HT1080 (cell line): Measurements from ENCODE around the gene EML5. TPM values are rescaled to one million over a fixed set of nuclear protein-coding genes. Genes with fewer than 3 reads are reported as not detected.
A peak's percentile ranks its signal among the peaks of the same experiment; 100 is the strongest.
"Not testable (repeated sequence)": the region's sequence is repeated elsewhere in the genome, so short reads cannot be mapped to it uniquely, and the experiment has no call there.

Source experiments
- DNase-seq: peaks from one replicate; pipeline ENCODE4 v3.0.0-alpha.2; 2015; ENCODE audit warnings: low read depth
- total RNA-seq: library from RNA; depleted of rRNA; stranded (reverse); fragments of >200 nt; shearing (Covaris generic); gene quantifications from 2 replicates; pipeline ENCODE4 v1.2.3, GENCODE V29; 2014

The EML5 gene
- total RNA-seq, 1 experiment from 2014 or later: 1.5 TPM

DNA sequence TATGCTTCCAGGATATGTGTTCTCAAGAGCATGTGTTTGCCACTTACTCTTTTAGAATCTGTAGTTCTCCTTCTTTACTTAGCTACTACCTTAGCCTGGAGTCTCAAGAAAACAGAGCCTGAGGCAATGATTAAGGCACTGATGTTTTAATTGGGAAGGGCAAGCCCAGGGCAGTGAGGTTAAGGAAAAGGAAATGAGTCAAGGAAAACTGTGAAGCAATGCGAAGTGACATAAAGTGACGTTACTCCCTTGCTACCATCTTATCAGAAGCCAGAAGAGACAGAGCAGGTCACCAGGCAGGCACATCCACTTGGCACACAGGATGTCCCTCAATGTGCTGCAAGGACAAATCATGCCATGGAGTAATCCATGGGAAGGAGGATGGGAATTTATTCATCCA is 11.3 kb upstream of the EML5 start:
- DNase-seq: peak; percentile 52

DNA sequence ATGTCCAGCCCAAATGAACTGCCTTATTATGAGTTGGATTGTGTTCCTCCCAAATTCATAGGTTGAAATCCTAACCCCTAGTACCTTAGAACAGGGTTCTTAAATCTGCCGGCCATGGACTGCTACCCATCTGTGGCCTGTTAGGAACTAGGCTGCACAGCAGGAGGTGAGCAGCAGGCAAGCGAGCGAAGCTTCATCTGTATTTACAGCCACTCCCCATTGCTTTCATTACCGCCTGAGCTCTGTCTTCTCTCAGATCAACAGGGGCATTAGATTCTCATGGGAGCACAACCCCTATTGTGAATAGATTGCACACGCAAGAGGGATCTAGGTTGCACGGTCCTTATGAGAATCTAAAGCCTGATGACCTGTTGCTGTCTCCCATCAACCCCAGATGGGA is 9.8 kb upstream of the EML5 start:
- no peak for DNase-seq

DNA sequence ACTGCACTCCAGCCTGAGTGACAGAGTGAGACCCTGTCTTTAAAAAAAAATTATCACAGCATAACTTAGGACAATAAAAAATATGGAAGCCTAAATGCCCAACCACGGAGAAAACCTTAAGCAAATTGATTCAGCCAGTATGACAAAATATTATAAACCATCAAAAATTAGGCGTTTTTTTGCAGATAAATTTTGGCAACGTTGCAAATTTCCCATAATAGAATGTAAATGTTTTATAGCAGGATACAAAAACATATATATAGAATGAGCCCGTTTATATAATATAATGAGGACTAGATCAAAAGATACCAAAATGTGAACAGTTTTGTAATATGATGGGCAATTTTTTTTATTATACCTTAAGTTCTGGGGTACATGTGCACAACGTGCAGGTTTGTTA is 6.8 kb upstream of the EML5 start:
- no peak for DNase-seq

DNA sequence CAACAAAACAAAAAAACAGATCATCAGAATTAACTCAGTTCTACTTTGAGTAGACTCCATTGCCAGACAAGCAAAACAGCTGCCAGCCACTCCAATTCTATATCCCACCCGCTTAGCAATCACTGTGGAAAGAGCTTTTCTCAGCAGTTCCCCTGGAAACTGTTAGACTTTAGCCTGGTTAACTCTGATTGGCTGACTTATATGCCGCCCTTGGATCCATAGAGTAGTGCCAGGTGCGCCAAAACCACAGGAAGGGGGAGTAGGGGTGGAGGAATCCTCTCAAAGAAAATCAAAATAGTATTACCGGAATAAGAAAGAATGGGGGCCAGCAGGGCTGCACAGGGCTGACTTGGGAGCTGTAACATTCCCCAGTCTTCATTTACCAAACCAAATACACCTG is 5.4 kb upstream of the EML5 start:
- no peak for DNase-seq

DNA sequence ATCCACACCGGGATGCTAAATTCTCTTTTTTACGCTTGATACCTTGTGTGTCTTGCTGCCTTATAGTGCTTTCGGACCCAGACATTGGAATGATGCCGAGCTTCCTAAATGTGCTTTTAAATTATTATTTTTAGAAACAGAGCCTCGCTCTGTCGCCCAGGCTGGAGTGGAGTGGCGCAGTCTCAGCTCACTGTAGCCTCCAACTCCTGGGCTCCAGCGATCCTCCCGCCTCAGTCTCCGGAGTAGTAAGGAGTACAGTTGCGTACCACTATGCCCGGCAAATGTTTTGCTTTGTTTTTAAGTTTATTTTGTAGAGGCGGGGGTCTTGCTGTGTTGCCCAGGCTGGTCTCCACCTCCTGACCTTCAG is 489 bp upstream of the EML5 start:
- DNase-seq: no peak

DNA sequence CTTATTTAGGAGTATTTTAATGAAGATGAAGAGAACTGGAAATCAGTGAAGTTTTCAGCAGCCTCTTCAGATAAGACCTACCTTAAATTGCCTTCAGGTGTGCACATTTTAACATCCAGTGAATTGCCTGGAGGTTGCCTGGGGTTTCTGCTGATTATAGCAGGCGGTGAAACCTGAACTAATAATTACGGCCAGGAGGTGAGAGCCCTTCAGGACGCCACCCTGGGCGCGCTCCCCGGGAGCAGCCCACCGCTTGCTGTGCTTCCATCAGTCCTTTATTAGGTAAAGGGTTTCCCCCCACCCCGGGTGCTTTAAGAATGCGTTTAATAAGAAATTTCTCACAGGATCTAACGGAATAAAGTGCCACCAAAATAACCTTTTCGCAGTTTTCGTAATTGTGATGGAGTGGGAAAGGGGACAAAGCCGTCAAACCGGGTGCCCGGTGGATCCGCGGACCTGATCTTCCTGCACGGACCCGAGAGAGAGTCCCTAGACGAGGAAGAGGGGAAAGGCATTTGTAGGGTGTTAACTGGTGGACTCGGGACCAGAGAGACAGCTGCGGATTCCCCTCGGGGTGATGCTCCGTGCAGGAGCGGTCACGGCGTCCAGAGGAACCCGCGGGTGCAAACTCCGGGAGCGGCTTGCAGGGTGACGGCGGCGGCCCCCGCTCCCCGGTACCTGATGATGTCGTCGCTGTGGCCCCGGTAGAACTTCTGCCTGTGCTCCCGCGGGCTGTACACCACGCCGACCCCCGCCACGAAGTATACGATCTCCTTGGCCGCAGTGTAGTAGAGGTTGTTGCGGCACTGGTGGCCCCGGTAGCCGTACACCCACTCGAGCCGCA is 902 bp downstream of the EML5 start:
- peak; percentile 7 for DNase-seq

DNA sequence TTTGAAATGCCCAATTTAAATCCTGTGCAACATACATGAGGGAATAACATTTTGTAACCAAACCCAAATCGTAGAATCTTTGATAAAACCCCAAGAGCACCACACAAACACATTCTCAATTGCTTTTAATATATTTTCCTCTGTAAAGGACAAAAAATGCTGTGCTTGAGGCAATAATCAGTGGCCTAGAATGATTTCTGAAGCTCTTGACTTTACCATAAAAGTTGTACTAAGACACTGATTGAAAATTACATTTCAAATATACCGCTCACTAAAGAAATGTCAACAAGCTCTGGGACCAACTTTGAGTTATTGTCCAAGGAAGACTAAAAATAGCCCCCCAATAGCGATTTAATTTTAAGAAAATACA is 1.5 kb downstream of the EML5 start:
- no peak for DNase-seq

DNA sequence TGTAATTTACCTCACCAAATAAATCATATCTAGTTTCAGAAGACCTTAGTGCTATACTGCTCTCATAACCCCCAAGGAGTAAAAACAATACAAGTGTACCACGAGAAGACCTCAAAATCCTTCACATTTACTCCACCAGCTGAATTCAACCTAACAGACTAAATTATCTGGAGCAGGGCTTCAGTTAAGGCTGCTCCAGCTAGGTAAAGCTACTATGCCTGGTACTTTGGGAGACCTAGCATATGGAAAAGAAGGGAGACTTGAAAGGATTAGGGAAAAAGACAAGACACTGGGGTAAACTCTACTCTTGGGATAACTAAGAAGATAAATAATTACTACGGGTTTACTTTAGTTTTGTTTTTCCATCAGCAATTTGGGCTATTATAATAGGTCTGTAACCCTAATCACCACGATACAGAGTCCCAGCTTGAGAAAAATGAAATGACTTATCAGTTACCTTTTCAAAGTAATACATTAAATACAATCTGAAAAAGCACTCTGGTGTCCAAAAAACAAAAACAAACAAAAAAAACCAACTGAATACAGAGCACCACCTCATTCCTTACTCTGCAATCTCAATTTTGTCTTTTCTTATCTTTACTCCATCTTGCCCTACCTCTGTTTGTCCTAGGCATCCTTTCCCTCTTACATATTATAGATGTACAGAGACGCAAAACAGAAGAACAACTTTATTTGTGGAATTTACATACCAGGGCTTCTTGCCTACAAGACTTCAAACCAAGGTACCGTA is 2.1 kb downstream of the EML5 start:
- DNase-seq: no peak

DNA sequence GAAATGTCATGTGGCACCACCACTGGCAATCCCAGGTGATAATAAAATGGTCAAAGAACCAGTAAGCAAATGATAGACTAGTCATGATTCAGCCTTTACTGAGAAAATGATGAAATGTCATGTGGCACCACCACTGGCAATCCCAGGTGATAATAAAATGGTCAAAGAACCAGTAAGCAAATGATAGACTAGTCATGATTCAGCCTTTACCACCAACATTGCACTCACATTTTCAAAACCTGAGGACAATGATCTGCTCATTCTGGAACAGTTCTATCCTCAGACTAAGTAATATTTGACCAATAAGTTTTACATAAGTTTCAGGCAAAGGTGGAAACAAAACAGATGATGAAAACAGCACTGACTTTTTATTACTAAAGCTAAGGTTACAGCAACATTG is 3.2 kb downstream of the EML5 start:
- not testable (repeated sequence) for DNase-seq

DNA sequence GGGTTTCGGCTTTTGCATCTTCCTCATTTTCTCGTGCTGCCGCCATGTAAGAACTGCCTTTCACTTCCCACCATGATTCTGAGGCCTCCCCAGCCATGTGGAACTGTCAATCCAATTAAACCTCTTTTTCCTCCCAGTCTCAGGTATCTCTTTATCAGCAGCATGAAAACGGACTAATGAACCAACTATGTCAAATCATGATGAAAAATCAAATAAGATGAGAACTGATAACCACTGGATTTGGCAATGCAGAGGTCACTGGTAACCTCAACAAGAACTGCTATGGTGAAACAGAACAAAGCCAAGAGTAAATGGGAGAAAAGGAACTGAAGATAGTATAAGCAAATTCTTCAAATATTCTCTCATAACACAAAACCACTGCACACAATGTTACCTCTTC is 6.0 kb downstream of the EML5 start:
- no peak for DNase-seq

DNA sequence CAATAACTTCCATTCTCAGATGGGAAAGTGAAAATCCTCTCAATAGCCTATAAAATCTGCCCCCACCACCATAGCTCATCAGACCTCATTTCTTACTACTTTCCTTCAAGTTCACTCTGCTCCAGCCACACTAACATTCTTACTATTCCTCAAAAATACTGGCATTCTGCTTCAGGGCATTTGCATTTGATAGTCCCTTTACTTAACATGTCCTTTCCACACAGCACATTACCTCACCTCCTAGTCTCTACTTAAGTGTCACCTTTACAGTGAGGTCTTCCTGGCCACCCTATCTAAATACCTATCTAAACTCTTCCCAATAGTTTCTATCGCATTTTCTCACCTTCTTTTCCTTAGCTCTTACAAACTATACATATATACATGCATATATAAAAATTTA is 6.8 kb downstream of the EML5 start:
- no peak for DNase-seq

DNA sequence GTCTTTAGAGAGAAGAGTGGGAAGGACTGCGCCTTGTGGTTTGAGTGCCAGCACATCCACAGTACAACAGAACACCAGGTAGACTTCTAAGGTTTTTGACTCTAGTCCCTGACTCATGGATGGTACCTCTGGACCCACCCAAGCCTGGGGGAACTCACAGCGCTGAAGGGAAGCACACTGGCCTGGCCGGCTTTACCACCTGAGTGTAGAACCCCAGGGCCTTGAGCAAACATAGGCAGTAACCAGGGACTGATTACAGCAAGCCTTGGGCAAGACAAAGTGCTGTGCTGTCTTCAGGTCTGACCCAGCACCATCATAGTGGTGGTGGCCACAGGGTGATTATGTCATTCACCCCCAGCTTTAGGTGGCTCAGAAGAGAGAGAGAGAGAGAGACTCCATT is 17.2 kb downstream of the EML5 start:
- no peak for DNase-seq

DNA sequence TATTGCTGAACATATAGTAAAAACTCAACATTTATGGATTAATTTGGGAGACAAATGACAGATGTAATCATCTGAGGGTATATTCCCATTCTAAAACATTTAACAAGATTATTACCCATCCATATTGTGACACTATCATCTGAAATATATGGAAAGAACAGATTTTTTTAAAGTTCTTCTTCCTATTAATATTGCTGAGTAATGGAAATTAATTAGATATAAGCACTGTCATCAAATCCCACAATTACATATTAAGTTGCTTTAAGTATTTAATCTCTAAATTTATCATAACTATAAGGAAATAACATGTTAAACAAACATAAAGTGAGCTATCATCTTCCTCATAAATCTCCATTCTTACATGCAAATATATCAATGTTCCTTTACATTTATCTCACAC is 22.0 kb downstream of the EML5 start:
- no peak for DNase-seq

DNA sequence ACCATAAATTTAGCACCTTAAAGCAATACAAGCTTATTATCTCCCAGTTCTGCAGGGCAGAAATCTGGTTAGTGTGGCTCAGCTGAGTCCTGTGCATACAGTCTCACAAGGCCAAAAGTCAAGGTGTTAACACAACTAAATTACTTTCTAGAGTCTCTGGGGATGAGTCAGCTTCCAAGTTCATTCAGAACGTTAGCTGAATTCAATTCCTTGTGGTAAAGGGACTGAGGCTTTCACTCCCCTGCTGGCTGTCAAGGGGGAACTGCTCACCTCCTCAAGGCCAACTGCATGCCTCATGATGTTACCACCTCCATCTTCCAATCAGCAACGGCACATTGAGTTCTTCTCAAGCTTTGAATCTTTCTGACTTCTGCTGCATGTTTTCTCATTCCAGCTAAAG is 27.6 kb downstream of the EML5 start:
- DNase-seq: peak; percentile 81

DNA sequence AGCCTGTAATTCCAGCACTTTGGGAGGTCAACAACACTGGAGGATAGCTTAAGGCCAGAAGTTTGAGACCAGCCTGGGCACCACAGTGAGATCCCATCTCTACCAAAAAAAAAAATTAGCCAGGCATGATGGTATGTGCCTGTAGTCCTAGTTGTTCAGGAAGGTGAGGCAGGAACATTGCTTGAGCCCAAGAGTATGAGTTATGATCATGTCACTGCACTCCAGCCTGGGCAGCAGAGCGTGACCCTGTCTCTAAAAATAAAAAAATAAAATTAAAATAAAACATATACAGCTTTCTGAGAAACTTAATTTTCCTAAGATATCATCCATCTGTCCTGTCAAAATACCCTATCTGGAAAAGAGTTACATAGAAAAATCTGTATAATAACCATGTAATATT is 38.9 kb downstream of the EML5 start:
- no peak for DNase-seq

DNA sequence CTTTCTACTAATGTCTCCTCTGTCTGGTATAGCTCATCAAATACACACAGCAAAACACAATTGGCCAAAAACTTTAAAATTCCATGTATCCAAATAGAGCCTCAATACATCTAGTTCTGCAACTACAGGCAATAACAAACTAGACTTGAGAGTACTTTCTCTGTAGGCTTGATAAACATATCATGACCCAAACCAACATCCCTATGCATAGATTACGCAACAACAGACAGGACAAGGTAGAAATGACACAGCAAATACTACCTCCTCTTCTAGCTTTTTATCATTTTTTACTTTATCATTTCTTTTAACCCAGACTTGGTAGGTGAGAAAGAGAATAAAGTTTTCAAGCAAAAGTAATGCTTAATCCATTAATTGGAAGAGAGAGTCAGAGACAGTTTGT is 41.8 kb downstream of the EML5 start:
- DNase-seq: no peak

DNA sequence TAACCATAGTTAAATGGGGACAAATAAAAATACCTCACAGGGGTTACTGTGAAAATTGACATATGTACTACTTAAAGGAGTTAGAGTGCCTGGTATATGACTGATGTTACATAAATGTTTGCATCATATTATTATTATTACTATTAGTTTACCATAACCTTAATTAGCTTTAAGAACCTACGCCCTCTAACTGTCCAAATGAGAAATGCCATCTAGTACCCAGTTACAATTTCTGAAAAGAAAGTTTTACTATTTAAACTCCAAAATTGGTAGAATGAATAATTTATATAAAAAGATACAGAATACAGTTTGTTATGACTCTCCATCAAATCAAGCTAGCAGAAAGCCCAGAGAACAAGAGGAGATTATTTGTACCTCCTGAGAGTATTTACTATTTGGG is 42.3 kb downstream of the EML5 start:
- DNase-seq: no peak

DNA sequence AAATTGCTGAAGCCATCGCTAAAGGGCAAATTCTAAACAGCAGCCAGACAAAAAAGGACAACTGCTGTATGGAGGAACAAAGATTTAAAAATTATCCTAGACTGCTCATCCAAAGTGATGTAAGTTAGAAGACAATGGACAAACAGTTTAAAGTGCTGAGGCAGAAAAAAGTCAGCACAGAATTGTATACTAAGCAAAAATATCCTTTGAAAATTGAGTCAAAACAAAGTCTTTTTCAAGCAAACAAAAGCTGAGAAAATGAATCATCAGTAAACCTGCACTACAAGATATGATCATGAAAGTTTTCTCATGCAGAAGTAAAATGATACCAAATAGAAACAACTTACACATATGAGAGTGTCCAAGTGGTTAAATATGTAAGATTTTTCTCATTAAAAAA is 43.6 kb downstream of the EML5 start:
- no peak for DNase-seq

DNA sequence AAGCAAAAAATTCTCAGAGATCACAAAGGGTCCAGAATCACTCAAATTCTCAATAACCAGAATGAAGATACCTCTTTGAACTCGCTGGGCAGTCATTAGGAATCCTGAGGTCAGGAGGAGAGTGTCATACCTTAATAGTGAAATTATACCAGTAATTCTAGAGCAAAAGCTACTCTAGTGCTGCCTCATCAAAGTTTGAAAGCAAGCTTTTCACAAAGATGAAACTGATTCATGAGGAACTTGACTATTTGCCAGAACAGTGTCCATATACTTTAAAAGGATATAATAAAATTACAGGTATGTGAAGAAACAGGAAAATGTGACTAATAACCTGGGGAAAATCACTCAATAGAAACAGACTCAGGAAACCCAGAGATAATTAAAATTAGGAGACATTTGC is 44.5 kb downstream of the EML5 start:
- DNase-seq: no peak

DNA sequence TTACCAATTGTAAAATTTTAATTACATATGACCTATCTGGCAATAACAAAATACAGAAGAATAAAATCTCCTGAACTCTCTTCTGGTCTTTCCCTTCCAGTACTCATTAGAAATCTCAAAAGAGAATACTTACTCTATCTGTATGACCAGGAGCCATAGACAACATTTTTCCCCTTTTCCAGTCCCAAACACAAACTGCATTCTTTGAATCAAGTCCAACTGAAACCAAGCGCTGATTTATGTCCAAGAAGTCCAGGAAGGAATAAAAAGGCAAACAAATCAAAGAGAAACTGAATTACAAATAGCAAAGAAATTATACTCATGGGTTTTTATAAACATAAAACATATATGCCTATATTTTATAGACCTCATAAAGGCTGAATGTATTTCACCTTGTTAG is 46.7 kb downstream of the EML5 start:
- DNase-seq: no peak

DNA sequence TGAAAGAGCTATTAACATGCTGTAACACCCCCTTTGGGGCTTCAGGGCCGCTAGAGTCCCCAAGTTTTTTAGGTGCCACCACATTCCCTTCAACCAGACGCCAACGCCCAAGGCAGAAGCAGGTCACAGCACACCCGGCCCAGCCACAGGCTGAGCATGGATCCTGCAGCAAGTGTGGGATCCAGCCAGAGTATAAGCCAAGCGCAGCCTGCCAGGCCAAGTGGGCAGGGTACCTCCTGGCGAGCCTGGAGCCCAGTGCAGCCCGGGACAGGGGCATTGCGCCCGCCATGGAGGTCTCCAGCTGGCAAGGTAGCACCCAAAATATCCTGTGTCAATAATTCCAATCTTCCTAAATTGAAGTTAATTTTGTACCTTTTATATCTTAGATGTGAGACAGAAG is 55.5 kb downstream of the EML5 start:
- DNase-seq: no peak

DNA sequence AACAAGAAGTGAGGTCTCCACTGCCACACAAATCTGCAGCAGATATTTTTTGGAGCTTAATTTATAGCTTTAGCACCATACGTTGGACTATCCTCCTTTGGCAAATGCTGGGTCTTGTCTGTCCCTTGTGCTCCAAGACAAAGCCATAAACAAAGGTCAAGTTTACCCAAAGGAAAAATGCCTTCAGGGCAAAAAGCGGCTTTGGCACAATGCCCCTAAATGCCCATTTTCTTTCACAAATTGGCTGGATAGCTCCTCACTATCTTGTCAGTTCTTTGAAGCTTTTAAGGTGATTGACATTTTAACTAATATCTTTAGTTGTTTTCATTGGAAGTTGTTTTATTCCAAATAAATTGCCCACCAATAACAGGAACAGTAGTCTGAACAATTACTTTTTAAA is 59.6 kb downstream of the EML5 start:
- no peak for DNase-seq

DNA sequence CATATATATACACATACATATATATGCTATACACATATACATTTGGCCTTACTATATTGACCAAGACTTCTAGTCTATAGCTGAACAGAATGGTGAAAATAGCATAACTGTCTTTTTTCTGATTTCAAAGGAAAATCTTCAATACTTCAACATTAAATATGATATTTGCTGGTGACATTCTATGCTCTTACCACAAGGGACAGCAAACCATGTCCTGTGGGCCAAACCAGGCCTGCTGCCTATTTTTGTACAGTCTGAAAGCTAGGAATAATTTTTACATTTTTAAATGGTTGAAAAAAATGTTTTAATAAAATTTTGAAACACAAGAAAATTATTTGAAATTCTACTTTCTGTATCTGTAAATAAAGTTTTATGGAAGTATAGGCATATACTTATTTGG is 63.6 kb downstream of the EML5 start:
- no peak for DNase-seq
